Muscle layer of colon (tissue), 2 donors: ENCODE results near the gene PRDM15.

Experiments
- H3K27ac ChIP-seq: one replicate; pipeline ENCODE4 v1.7.0; 2013; ENCODE audit warnings: low read depth, mild to moderate bottlenecking, low read length, moderate library complexity
- H3K27me3 ChIP-seq, 2 donors: one replicate each; pipeline ENCODE4 v1.7.0; 2013; ENCODE audit warnings: low read length in 2 of 2, mild to moderate bottlenecking in 2 of 2; ENCODE audit not compliant: insufficient read depth in 2 of 2, control insufficient read depth in 1 of 2
- H3K36me3 ChIP-seq: one replicate; pipeline ENCODE4 v1.7.0; 2013; ENCODE audit warnings: mild to moderate bottlenecking, low read length; ENCODE audit not compliant: insufficient read depth
- H3K4me1 ChIP-seq: one replicate; pipeline ENCODE4 v1.7.0; 2013; ENCODE audit warnings: mild to moderate bottlenecking, low read length; ENCODE audit not compliant: insufficient read depth
- H3K4me3 ChIP-seq, 2 donors: one replicate each; pipeline ENCODE4 v1.7.0; 2013; ENCODE audit warnings: low read length in 2 of 2, low read depth in 1 of 2, mild to moderate bottlenecking in 1 of 2, moderate library complexity in 1 of 2
- H3K9ac ChIP-seq: one replicate; pipeline ENCODE4 v1.7.0; 2013; ENCODE audit warnings: low read length
- H3K9me3 ChIP-seq: one replicate; pipeline ENCODE4 v1.7.0; 2013; ENCODE audit warnings: mild to moderate bottlenecking, low read length
- donor health status: abdominal sarcoma.
- donor health status: Adenocarcinoma of cecum.

Gene PRDM15

GRCh38 chr21:41819236-41819855, 59.8 kb downstream of the PRDM15 start:
- no peaks in the 10 kb centered on the region for H3K9me3 ChIP-seq
- H3K4me3 ChIP-seq, result no peak overlapping the region
- H3K27me3 ChIP-seq, result no peaks in the 10 kb centered on the region
- H3K4me1 ChIP-seq, result peaks cover 7% of the 10 kb centered on the region
- H3K36me3 ChIP-seq, result peaks cover 11% of the 10 kb centered on the region
- H3K27ac ChIP-seq, result no peak overlapping the region
- H3K9ac ChIP-seq, result no peak overlapping the region

GRCh38 chr21:41817877-41818855, 61.0 kb downstream of the PRDM15 start:
- peaks cover 9% of the 10 kb centered on the region for H3K36me3 ChIP-seq

GRCh38 chr21:41817228-41817627, 61.9 kb downstream of the PRDM15 start:
- Histone ChIP-seq H3K27ac (no peak overlapping the region), H3K27me3 (no peaks in the 10 kb centered on the region), H3K9ac (no peak overlapping the region), H3K36me3 (peaks cover 6% of the 10 kb centered on the region), H3K4me3 (no peak overlapping the region), H3K9me3 (no peaks in the 10 kb centered on the region), H3K4me1 (peaks cover 7% of the 10 kb centered on the region)

More at GRCh38 chr21:41817877-41818855, 61.0 kb downstream of the PRDM15 start:
- no peak overlapping the region for H3K9ac ChIP-seq
- peaks cover 7% of the 10 kb centered on the region for H3K4me1 ChIP-seq
- no peaks in the 10 kb centered on the region for H3K9me3 ChIP-seq
- no peaks in the 10 kb centered on the region for H3K27me3 ChIP-seq
- H3K27ac ChIP-seq, result no peak overlapping the region
- H3K4me3 ChIP-seq, result no peak overlapping the region

- peaks cover 6% of the 10 kb centered on the region for H3K36me3 ChIP-seq
- H3K27ac ChIP-seq, result no peak overlapping the region
These were observed 62.5 kb downstream of the PRDM15 start for GRCh38 chr21:41816583-41817165.

GRCh38 chr21:41815652-41816582, 63.2 kb downstream of the PRDM15 start:
- peaks cover 6% of the 10 kb centered on the region for H3K36me3 ChIP-seq
- no peaks in the 10 kb centered on the region for H3K9me3 ChIP-seq
- no peaks in the 10 kb centered on the region for H3K27me3 ChIP-seq

More at GRCh38 chr21:41816583-41817165, 62.5 kb downstream of the PRDM15 start:
- peaks cover 7% of the 10 kb centered on the region for H3K4me1 ChIP-seq
- H3K9ac ChIP-seq, result no peak overlapping the region
- H3K4me3 ChIP-seq, result no peak overlapping the region
- no peaks in the 10 kb centered on the region for H3K27me3 ChIP-seq
- H3K9me3 ChIP-seq, result no peaks in the 10 kb centered on the region

GRCh38 chr21:41813226-41813625, 65.9 kb downstream of the PRDM15 start:
- H3K27me3 ChIP-seq, result no peaks in the 10 kb centered on the region
- H3K9ac ChIP-seq, result no peak overlapping the region
- no peak overlapping the region for H3K4me3 ChIP-seq
- peaks cover 19% of the 10 kb centered on the region for H3K36me3 ChIP-seq
- peaks cover 7% of the 10 kb centered on the region for H3K4me1 ChIP-seq
- H3K9me3 ChIP-seq, result no peaks in the 10 kb centered on the region
- no peak overlapping the region for H3K27ac ChIP-seq

More at GRCh38 chr21:41815652-41816582, 63.2 kb downstream of the PRDM15 start:
- no peak overlapping the region for H3K27ac ChIP-seq
- no peak overlapping the region for H3K9ac ChIP-seq
- H3K4me1 ChIP-seq, result peaks cover 7% of the 10 kb centered on the region
- H3K4me3 ChIP-seq, result no peak overlapping the region

GRCh38 chr21:41812679-41813078, 66.5 kb downstream of the PRDM15 start:
- Histone ChIP-seq H3K4me1 (peaks cover 7% of the 10 kb centered on the region), H3K27ac (no peak overlapping the region), H3K36me3 (peaks cover 19% of the 10 kb centered on the region), H3K27me3 (no peaks in the 10 kb centered on the region), H3K4me3 (no peak overlapping the region), H3K9me3 (no peaks in the 10 kb centered on the region), H3K9ac (no peak overlapping the region)

GRCh38 chr21:41810597-41810932, 68.6 kb downstream of the PRDM15 start:
- Histone ChIP-seq H3K27me3 (no peaks in the 10 kb centered on the region), H3K9ac (no peak overlapping the region), H3K9me3 (no peaks in the 10 kb centered on the region), H3K4me3 (no peak overlapping the region), H3K4me1 (no peaks in the 10 kb centered on the region), H3K36me3 (peaks cover 19% of the 10 kb centered on the region), H3K27ac (no peak overlapping the region)

- Histone ChIP-seq H3K27ac (no peak overlapping the region), H3K36me3 (peaks cover 15% of the 10 kb centered on the region), H3K9ac (no peak overlapping the region), H3K27me3 (no peaks in the 10 kb centered on the region), H3K9me3 (no peaks in the 10 kb centered on the region), H3K4me3 (no peak overlapping the region), H3K4me1 (no peaks in the 10 kb centered on the region)
These were observed 69.1 kb downstream of the PRDM15 start for GRCh38 chr21:41809891-41810596.

GRCh38 chr21:41808846-41809245, 70.3 kb downstream of the PRDM15 start:
- Histone ChIP-seq H3K36me3 (peaks cover 13% of the 10 kb centered on the region), H3K4me1 (no peaks in the 10 kb centered on the region), H3K4me3 (no peak overlapping the region), H3K9me3 (no peaks in the 10 kb centered on the region), H3K9ac (no peak overlapping the region), H3K27ac (no peak overlapping the region), H3K27me3 (no peaks in the 10 kb centered on the region)
